Mesenchymal stem cell (in vitro differentiated cells and primary cell): ENCODE results near the gene RSPO1.

Experiments
- DNase-seq: peaks from one replicate; pipeline ENCODE4 v3.0.0-alpha.2; 2013
- H2AFZ ChIP-seq: one replicate; pipeline ENCODE4 v1.6.1; 2013; ENCODE audit warnings: low read depth, mild to moderate bottlenecking, control low read depth, inconsistent platforms, low read length, moderate library complexity
- H2AK5ac ChIP-seq: 2 replicates; pipeline ENCODE4 v1.6.1; 2013; ENCODE audit warnings: low read length, moderate library complexity, mild to moderate bottlenecking, inconsistent platforms; ENCODE audit not compliant: severe bottlenecking
- H2BK120ac ChIP-seq: one replicate; pipeline ENCODE4 v1.6.1; 2013; ENCODE audit warnings: low read depth, mild to moderate bottlenecking, inconsistent platforms, low read length, moderate library complexity
- H2BK12ac ChIP-seq, 2 experiments: one replicate each; pipeline ENCODE4 v1.6.1; 2013; ENCODE audit warnings: inconsistent platforms in 2 of 2, low read length in 2 of 2, mild to moderate bottlenecking in 2 of 2, moderate library complexity in 2 of 2, control low read depth in 1 of 2
- H2BK15ac ChIP-seq: one replicate; pipeline ENCODE4 v1.6.1; 2013; ENCODE audit warnings: mild to moderate bottlenecking, low read depth, inconsistent platforms; ENCODE audit not compliant: poor library complexity, severe bottlenecking
- H2BK5ac ChIP-seq: 2 replicates; pipeline ENCODE4 v1.6.1; 2013; ENCODE audit warnings: low read depth, mild to moderate bottlenecking, low read length, control low read depth, inconsistent platforms; ENCODE audit not compliant: poor library complexity, severe bottlenecking
- H3K14ac ChIP-seq, 2 experiments: one replicate each; pipeline ENCODE4 v1.6.1; 2013; ENCODE audit warnings: inconsistent platforms in 2 of 2, low read length in 2 of 2, control low read depth in 1 of 2, mild to moderate bottlenecking in 1 of 2, moderate library complexity in 1 of 2
- H3K18ac ChIP-seq, 2 experiments: one replicate each; pipeline ENCODE4 v1.6.1; 2013; ENCODE audit warnings: inconsistent platforms in 2 of 2, low read length in 2 of 2, control low read depth in 1 of 2, low read depth in 1 of 2, mild to moderate bottlenecking in 1 of 2
- H3K23ac ChIP-seq, 2 experiments: one replicate each; pipeline ENCODE4 v1.6.1; 2013; ENCODE audit warnings: inconsistent platforms in 2 of 2, low read length in 2 of 2, mild to moderate bottlenecking in 2 of 2, moderate library complexity in 2 of 2, control low read depth in 1 of 2
- H3K27ac ChIP-seq: 2 replicates; pipeline ENCODE4 v1.5.1; 2013; ENCODE audit warnings: mild to moderate bottlenecking, moderate library complexity, low read length, control low read depth, inconsistent platforms; ENCODE audit not compliant: poor library complexity, severe bottlenecking
- H3K27me3 ChIP-seq, 2 experiments: 2 replicates each; pipeline versions ENCODE4 v1.6.1 to v1.7.0; 2013; ENCODE audit warnings: low read length in 2 of 2, mild to moderate bottlenecking in 2 of 2, moderate library complexity in 2 of 2, control low read depth in 1 of 2, inconsistent platforms in 1 of 2; ENCODE audit not compliant: control insufficient read depth in 1 of 2, insufficient read depth in 1 of 2
- H3K36me3 ChIP-seq, 2 experiments: 2 replicates each; pipeline versions ENCODE4 v1.6.1 to v1.7.0; 2013; ENCODE audit warnings: low read length in 2 of 2, control low read depth in 1 of 2, inconsistent platforms in 1 of 2, low read depth in 1 of 2, mild to moderate bottlenecking in 1 of 2; ENCODE audit not compliant: insufficient read depth in 2 of 2, control insufficient read depth in 1 of 2
- H3K4ac ChIP-seq, 2 experiments: one replicate each; pipeline ENCODE4 v1.6.1; 2013; ENCODE audit warnings: inconsistent platforms in 2 of 2, low read length in 2 of 2, mild to moderate bottlenecking in 2 of 2, moderate library complexity in 2 of 2, control low read depth in 1 of 2, low read depth in 1 of 2
- H3K4me1 ChIP-seq: 2 replicates; pipeline ENCODE4 v1.6.1; 2013; ENCODE audit warnings: low read depth, low read length, control low read depth; ENCODE audit not compliant: control insufficient read depth, insufficient read depth
- H3K4me2 ChIP-seq: 2 replicates; pipeline ENCODE4 v1.6.1; 2013; ENCODE audit warnings: low read length, mild to moderate bottlenecking, inconsistent platforms; ENCODE audit not compliant: poor library complexity, severe bottlenecking
- H3K4me3 ChIP-seq, 2 experiments: 2 replicates each; pipeline versions ENCODE4 v1.5.1 to v1.7.0; 2013; ENCODE audit warnings: low read length in 2 of 2, mild to moderate bottlenecking in 2 of 2, control low read depth in 1 of 2, low read depth in 1 of 2; ENCODE audit not compliant: insufficient read depth in 1 of 2
- H3K79me1 ChIP-seq: replicated peaks from 2 replicates; pipeline ENCODE4 v1.6.1; 2013; ENCODE audit warnings: mild to moderate bottlenecking, control low read depth, low read length, inconsistent platforms; ENCODE audit not compliant: poor library complexity, severe bottlenecking
- H3K9ac ChIP-seq: 2 replicates; pipeline ENCODE4 v1.7.0; 2013; ENCODE audit warnings: mild to moderate bottlenecking, low read length, moderate library complexity
- H3K9me3 ChIP-seq: 2 replicates; pipeline ENCODE4 v1.7.0; 2013; ENCODE audit warnings: mild to moderate bottlenecking, low read length; ENCODE audit not compliant: control insufficient read depth
- H4K8ac ChIP-seq: one replicate; pipeline ENCODE4 v1.6.1; 2013; ENCODE audit warnings: inconsistent platforms, mild to moderate bottlenecking, low read length, moderate library complexity
- H4K91ac ChIP-seq: one replicate; pipeline ENCODE4 v1.6.1; 2013; ENCODE audit warnings: mild to moderate bottlenecking, low read length, inconsistent platforms
- WGBS: methylation state at CpG from one replicate; pipeline ENCODE4 v1.1.7; 2013; ENCODE audit warnings: mixed read lengths; 5-methylcytosine and 5-hydroxymethylcytosine counted together

Gene RSPO1

GRCh38 chr1:37677808-37678207 lies 43.1 kb upstream of the RSPO1 start:
- Histone ChIP-seq H2AFZ (no peak overlapping the region), H2BK15ac (no peak overlapping the region), H3K4me1 (no peaks in the 10 kb centered on the region), H3K4me2 (no peak overlapping the region), H3K18ac (no peak overlapping the region), H3K9me3 (no peaks in the 10 kb centered on the region), H4K91ac (no peak overlapping the region), H2BK120ac (no peak overlapping the region), H3K4me3 (no peak overlapping the region), H3K27me3 (peaks cover 17 to 36% of the 10 kb centered on the region in 2 experiments), H3K36me3 (peaks cover 10 to 21% of the 10 kb centered on the region in 2 experiments), H3K23ac (no peak overlapping the region), H4K8ac (no peak overlapping the region), H2AK5ac (no peak overlapping the region), H2BK12ac (no peak overlapping the region), H3K79me1 (no peaks in the 10 kb centered on the region), H3K9ac (no peak overlapping the region), H3K27ac (no peak overlapping the region), H3K4ac (no peak overlapping the region), H2BK5ac (no peak overlapping the region), H3K14ac (no peak overlapping the region)
- WGBS, result 80% methylated on average over 3 of the region's 5 CpGs
- no peak for DNase-seq

GRCh38 chr1:37677143-37677439 lies 42.4 kb upstream of the RSPO1 start:
- WGBS, result 63% methylated on average over 3 of the region's 4 CpGs

GRCh38 chr1:37676281-37677142 lies 41.8 kb upstream of the RSPO1 start:
- no peak overlapping the region for H3K14ac ChIP-seq
- no peaks in the 10 kb centered on the region for H3K79me1 ChIP-seq
- no peak overlapping the region for H4K91ac ChIP-seq
- no peak overlapping the region for H3K23ac ChIP-seq
- no peak overlapping the region for H2BK12ac ChIP-seq
- H3K4me2 ChIP-seq, result no peak overlapping the region
- no peak overlapping the region for H4K8ac ChIP-seq
- H3K4me1 ChIP-seq, result no peaks in the 10 kb centered on the region
- H2BK5ac ChIP-seq, result no peak overlapping the region
- H3K27me3 ChIP-seq, result peaks cover 25 to 49% of the 10 kb centered on the region in 2 experiments
- H3K9me3 ChIP-seq, result no peaks in the 10 kb centered on the region
- H3K36me3 ChIP-seq, result peaks cover 7 to 11% of the 10 kb centered on the region in 2 experiments
- H3K18ac ChIP-seq, result no peak overlapping the region
- no peak overlapping the region for H3K9ac ChIP-seq
- no peak overlapping the region for H3K27ac ChIP-seq
- no peak overlapping the region for H2AFZ ChIP-seq
- no peak for DNase-seq
- no peak overlapping the region for H2BK15ac ChIP-seq
- no peak overlapping the region for H3K4ac ChIP-seq
- no peak overlapping the region for H3K4me3 ChIP-seq
- no peak overlapping the region for H2BK120ac ChIP-seq
- H2AK5ac ChIP-seq, result no peak overlapping the region
- WGBS, result 67% methylated on average over 13 of the region's 14 CpGs

More at GRCh38 chr1:37677143-37677439, 42.4 kb upstream of the RSPO1 start:
- H3K4me1 ChIP-seq, result no peaks in the 10 kb centered on the region
- no peak overlapping the region for H2BK120ac ChIP-seq
- no peak overlapping the region for H4K91ac ChIP-seq
- H3K79me1 ChIP-seq, result no peaks in the 10 kb centered on the region
- H3K27ac ChIP-seq, result no peak overlapping the region
- no peak overlapping the region for H2BK12ac ChIP-seq
- H3K23ac ChIP-seq, result no peak overlapping the region
- H3K4me3 ChIP-seq, result no peak overlapping the region
- no peak overlapping the region for H3K4me2 ChIP-seq
- DNase-seq, result no peak
- H2AFZ ChIP-seq, result no peak overlapping the region
- H3K18ac ChIP-seq, result no peak overlapping the region
- no peaks in the 10 kb centered on the region for H3K9me3 ChIP-seq
- H3K9ac ChIP-seq, result no peak overlapping the region
- H4K8ac ChIP-seq, result no peak overlapping the region
- H3K14ac ChIP-seq, result no peak overlapping the region
- no peak overlapping the region for H2AK5ac ChIP-seq
- H2BK15ac ChIP-seq, result no peak overlapping the region
- H3K27me3 ChIP-seq, result peaks cover 19 to 43% of the 10 kb centered on the region in 2 experiments
- no peak overlapping the region for H2BK5ac ChIP-seq
- no peak overlapping the region for H3K4ac ChIP-seq
- H3K36me3 ChIP-seq, result peaks cover 7 to 15% of the 10 kb centered on the region in 2 experiments

- H3K4me2 ChIP-seq, result no peak overlapping the region
- no peak overlapping the region for H4K91ac ChIP-seq
- no peak overlapping the region for H2BK15ac ChIP-seq
- H3K79me1 ChIP-seq, result no peaks in the 10 kb centered on the region
- H3K23ac ChIP-seq, result no peak overlapping the region
- no peak overlapping the region for H2AK5ac ChIP-seq
- no peak overlapping the region for H3K9ac ChIP-seq
- H3K4me1 ChIP-seq, result no peaks in the 10 kb centered on the region
- no peaks in the 10 kb centered on the region for H3K36me3 ChIP-seq
- no peak overlapping the region for H2AFZ ChIP-seq
- H2BK120ac ChIP-seq, result no peak overlapping the region
- no peak overlapping the region for H2BK12ac ChIP-seq
- no peak overlapping the region for H2BK5ac ChIP-seq
- H3K4ac ChIP-seq, result no peak overlapping the region
- H3K14ac ChIP-seq, result no peak overlapping the region
- peaks cover 31 to 67% of the 10 kb centered on the region in 2 experiments for H3K27me3 ChIP-seq
- no peak overlapping the region for H3K4me3 ChIP-seq
- H3K9me3 ChIP-seq, result no peaks in the 10 kb centered on the region
- no peak overlapping the region for H4K8ac ChIP-seq
- no peak overlapping the region for H3K18ac ChIP-seq
- DNase-seq, result no peak
- no peak overlapping the region for H3K27ac ChIP-seq
- WGBS, result 74% methylated on average over 9 of the region's 10 CpGs
Measured at GRCh38 chr1:37673920-37674319, 39.2 kb upstream of the RSPO1 start.
